Activated CD4-positive, CD25-positive, alpha-beta regulatory T cell treated with anti-CD3 and anti-CD28 coated beads, Interleukin-2, amount 50 U/mL, for 24 hours (primary cell): ENCODE results near the gene ZNF836.

Experiments
- ATAC-seq, 2 donors: fragments of 150-1000 bp; cut with Tn5 transposase; one replicate each; pipeline ENCODE4 v1.10.0; 2021; ENCODE audit warnings: mild to moderate bottlenecking in 1 of 2, moderate library complexity in 1 of 2

The ZNF836 gene

GRCh38 chr19:52188822-52189734 lies 17.7 kb upstream of the ZNF836 start:
- no peak for ATAC-seq

DNA sequence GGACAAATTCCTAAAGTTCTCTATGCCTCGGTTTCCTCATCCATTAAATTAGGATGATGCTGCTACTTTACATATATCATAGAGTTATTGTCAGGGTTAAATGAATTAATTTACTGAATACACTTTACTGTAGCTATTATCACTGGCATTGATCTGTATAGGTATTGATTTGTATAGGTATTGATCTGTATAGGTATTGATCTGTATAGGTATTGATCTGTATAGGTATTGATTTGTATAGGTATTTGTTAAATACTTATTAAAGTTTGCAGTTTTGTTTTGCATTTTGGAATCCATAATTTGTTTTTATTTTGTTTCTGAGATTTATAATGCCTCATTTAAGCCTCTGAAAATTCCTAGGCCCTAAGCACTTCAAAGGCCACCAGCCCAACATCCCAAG lies 16.0 kb upstream of the ZNF836 start:
- no peak for ATAC-seq

DNA sequence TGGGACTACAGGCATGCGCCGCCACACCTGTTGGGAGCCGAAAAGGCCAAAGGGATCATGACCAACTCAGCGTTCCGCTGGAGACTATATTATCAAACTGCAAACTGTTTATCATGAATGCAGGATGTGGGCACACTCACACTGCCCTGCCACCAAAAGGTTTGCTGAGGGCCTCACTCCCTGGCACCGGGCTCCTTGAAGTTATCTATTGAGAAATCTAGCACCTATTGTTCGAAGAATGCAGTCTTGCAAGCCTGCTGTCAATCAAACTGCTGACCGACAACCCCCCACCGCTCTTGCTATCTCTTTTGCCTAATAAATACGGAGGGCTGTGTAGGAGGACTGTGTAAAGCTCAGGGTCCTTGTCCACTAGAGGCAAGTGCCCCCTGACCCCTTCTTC lies 5.2 kb upstream of the ZNF836 start:
- ATAC-seq: no peak

GRCh38 chr19:52172347-52172746 lies 926 bp upstream of the ZNF836 start:
- no peak for ATAC-seq

- peak in 1 of 2 donors; percentile 26 for ATAC-seq
These were observed 529 bp downstream of the ZNF836 start for GRCh38 chr19:52170863-52171320.

GRCh38 chr19:52170304-52170703 lies 1.1 kb downstream of the ZNF836 start:
- ATAC-seq: no peak

DNA sequence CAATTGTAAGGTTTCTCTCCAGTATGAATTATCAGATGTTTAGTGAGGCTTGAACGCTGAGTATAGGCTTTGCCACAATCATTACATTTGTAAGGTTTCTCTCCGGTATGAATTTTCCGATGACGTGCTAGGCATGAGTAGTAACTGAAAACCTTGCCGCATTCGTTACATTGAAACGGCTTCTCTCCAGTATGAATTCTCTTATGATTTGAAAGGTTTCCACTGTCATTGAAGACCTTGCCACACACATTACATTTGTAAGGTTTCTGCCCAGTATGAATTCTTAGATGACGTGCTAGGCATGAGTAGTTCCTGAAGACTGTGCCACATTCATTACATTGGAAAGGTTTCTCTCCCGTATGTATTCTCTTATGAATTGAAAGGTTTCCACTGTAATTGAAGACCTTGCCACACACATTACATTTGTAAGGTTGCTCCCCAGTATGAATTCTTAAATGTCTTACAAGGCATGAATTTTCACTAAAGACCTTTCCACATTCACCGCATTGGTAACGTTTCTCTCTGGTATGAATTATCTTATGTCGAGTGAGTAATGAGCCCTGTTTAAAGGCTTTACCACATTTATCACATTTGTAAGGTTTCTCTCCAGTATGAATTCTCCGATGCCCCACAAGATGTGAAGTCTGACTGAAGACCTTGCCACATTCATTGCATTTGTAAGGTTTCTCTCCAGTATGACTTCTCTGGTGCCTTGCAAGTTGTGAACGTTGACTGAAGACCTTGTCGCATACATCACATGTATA lies 15.6 kb downstream of the ZNF836 start:
- ATAC-seq: no peak

DNA sequence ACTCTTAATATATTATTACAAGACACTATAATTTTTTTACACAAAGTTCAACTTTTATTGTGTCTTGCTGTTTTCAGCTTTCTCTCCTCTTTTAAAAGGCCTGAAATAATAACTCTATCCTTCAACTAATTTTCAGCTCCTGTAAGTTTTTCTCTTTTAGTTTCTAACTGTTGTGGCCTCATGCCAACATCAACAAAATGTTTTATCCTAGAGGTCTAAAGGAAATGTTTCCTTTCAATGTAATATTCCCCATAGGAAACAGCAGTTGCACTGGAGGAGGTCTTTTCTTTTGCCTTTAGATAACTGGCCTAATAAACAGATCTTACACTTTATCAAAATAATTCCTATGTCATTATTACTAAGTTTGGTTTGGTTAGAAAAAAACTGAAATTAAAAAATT lies 23.2 kb downstream of the ZNF836 start:
- ATAC-seq: no peak

DNA sequence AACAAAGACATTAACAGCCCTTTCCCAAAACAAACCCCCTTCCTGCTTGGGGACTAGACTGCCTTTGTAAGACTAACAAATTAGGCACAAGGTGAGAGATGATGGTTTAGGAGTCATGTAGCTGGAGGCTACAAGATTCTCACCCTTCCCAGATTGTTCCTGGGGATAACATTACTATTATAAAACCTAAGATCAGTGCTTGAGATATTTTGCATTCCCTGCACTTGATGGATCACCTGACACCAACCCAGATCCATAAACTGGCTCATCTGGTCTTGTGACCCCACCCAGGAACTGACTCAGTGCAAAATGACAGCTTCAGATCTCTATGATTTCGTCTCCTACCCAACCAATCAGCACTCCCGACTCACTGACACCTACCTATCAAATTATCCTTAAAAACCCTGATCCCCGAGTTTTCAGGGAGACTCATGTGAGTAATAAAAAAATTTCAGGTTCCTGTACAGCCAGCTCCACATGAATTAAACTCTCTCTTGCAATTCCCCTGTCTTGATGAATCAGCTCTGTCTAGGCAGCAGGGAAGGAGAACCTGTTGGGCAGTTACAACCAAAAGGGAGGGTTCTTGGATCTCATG lies 29.3 kb downstream of the ZNF836 start:
- no peak for ATAC-seq

DNA sequence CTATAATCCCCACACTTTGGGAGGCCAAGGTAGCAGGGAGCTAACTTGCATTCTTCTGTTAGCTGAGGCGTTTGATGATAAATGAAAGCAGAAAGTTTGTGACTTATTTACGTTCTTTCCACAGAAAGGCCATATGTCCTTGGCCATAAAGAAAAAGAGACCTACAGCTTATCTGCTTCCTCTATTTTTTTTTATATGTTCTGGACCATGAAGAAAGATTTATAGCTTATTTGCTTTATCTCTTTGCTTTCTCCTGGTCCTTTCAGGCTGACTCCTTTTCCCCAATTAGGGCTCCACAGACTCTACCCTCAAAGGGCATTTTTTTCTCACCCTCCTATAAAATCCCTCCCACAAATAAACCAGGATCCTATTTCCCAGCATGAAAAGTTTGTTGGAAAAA lies 30.2 kb downstream of the ZNF836 start:
- no peak for ATAC-seq

- peak; percentile 96 to 97 for ATAC-seq
These were observed 31.2 kb downstream of the ZNF836 start for GRCh38 chr19:52140032-52140710.

DNA sequence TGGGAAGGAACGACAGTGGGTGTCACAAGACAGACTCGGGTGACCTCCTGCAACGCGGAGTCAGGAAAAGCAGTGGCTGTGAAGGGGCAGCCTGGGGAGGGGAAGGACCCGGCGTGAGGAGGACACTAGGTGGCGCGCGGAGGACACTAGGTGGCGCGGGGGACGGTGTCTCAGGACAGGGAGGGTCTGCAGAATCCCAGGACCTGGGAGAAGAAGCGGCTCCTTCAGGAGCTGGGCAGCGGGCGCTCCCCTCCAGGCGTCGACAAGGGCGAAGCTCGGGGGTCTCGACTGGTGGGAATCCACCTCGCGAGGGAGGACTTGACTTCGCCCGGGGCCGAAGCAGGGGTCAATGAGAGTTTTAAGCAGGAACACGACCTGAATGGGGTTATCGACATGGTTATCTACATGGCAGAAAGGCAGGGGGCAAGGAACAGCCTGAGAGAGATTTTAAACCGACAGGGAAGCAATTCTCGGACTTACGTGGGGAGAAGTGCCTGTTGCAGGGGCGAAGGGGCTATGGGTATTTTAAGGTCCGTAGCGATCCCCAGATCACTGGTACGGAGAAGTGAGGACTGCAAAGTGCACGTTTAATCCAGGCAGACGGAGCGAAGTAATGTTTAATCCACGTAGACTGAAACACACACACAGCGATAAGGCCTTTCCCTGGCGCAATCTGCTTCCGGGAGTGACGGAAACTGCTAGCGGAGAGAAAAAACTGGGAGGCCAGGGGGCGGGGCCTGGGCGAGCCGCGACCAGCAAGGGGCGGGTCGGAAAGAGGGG lies 32.0 kb downstream of the ZNF836 start, which contains the start of gene ZNF616:
TSS of gene ZNF616 (minus strand) at position 687 of the 780 bp plus-strand sequence. CDS start 9,426 bp downstream, outside the sequence.
- peak; percentile 77 to 79 for ATAC-seq

GRCh38 chr19:52138983-52139251 lies 32.5 kb downstream of the ZNF836 start:
- no peak for ATAC-seq

DNA sequence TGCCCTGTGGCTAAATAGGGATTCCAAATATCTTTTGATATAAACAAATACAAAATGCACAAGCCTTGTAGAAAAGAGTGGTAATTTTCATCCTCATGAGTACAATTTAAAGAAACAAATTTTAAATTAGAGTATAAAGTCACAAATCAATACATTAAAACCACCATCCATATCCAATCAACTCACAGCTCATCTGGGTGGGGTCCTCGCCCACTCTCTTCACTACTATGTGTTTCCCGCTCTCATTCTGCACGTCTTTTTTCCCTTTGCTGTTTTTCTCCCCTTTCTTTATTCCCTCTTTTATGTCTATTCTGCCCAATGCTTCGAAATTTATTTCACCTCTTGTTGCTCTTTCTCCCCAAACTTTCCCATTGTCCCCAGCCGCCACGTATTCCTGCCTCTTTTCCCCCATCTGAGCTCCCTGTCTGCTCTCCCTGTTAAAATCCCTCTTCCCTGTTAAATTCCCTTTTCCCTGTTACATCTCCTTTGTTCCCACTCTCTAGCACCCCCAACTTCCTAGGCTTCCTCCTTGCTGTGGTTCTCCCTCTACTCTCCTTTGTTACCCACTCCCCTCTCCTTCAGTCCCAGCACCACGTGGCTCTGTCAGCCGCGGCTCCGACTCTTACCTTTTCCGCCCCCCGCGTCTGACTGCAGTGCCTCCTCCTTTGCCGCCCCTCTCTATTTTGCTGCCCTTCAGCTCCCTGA lies 33.0 kb downstream of the ZNF836 start:
- ATAC-seq: no peak

DNA sequence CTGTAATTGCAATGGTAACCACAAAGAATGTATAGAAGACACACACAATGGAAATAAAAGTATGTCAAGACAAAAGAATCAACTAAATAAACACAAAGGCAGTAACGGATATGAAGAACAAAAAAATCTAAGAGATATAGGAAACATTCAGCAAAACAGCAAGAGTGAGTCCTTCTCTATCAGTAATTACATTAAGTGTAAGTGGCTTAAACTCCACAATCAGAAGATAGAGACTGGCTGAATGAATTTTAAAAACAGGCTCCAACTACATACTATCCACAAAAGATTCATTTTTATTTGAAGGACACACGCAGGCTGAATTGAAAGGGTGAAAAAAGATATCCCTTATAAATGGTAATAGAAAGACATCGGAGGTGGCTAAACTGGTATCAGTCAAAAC lies 51.1 kb downstream of the ZNF836 start:
- ATAC-seq: no peak

GRCh38 chr19:52115526-52116053 lies 55.8 kb downstream of the ZNF836 start:
- no peak for ATAC-seq

DNA sequence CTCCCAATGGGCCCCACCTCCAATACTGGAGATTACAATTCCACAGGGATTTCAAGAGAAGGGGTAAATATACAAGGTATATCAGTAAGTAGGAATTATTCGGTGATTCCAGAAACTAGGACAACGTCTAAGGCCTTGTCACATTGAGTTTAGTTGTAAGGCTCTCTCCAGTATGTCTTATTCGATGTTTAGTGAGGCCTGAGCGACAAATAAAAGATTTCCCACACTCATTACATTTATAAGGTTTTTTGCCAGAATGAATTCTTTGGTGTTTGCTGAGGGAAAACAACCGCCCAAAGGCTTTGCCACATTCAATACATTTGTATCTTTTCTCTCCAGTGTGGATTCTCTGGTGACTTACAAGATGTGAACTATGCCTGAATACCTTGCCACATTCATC lies 56.7 kb downstream of the ZNF836 start:
- ATAC-seq: no peak

DNA sequence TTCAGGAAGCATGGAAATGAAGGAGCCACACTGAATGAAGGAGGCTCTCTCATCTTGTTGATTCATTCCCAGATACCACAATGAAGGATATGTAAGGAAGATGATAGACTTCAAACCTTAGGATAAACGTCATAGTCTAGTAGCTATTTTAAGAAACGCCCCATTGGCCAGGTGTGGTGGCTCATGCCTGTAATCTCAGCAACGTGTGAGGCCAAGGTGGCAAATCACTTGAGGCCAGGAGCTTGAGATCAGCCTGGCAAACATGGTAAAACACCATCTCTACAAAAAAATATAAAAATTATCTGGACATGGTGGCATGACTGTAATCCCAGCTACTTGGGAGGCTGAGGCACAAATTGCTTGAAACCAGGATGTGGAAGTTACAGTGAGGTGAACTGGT lies 58.8 kb downstream of the ZNF836 start:
- ATAC-seq: no peak

DNA sequence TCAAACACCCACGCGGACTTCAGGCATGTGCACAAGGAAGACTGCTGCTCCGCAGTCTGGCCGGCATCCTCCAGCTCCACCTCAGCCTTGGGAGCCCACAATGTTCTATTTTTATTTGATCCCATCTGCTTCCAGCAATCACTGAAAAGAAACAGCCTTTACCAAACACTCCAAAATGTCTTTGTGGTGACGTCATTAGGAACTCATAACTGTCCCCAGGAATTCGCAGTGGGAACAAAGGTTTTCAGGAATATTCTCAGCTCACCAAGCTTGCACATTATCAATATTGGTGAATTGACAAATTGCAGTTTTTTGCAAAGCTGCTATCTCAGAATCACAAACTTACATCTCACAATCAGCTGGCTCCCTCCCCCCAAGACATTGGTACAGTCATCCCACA lies 60.6 kb downstream of the ZNF836 start:
- ATAC-seq: no peak
